Choroid plexus epithelial cell (primary cell): ENCODE measurements around the gene PNMA1.
A peak's percentile ranks its signal among the peaks of the same experiment; 100 is the strongest.

Source experiments
- DNase-seq: peaks from one replicate; pipeline ENCODE4 v3.0.0-alpha.2; 2010; ENCODE audit warnings: low read depth
- H3K4me3 ChIP-seq: 2 replicates; pipeline ENCODE4 v1.5.1; 2011; ENCODE audit warnings: low read depth, mild to moderate bottlenecking, control low read depth, low read length, moderate library complexity
- TF ChIP-seq, protein P1 (sequence below): conservative IDR thresholded peaks from 2 replicates; pipeline ENCODE4 v1.5.1; 2011; ENCODE audit warnings: low read depth, mild to moderate bottlenecking, control low read depth, inconsistent platforms, low read length, moderate library complexity

Gene PNMA1

DNA sequence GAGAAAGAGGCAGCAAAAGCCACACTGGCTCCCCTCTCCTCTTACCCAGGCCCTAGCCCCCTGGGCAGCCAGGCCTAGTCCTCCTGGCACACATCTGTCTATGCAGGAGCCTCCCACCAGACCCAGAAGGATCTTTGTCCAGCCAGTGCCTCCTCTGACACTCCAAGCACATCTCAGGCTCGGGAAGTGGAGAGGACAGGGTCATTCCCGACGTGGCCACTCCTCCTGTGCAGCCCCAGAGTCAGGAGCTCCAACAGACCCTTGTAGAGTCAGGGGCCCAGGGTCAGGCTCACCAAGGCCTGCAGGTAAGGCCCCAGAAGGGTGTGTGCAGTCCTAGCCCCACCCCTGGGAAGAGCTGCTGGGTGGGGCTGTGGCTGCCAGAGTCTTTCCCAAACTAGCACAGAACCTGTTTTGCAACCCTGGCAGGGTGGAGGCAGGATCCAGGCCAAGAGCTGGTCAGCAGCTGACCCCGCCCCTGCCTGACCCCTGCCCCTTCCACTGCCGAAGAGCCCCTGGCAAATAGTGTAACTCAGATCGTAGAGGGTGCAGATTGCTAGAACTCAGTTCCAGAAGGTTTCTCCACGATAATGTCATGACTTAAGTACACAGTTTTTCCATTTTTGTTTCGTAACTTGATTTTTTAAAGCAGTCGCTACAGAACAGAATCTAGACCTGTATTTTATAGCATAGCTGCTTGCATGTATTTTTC lies 26.6 kb upstream of the PNMA1 start:
- H3K4me3 ChIP-seq = no peak overlapping the region
- DNase-seq = peak; percentile 54
- TF ChIP-seq, protein P1, sequence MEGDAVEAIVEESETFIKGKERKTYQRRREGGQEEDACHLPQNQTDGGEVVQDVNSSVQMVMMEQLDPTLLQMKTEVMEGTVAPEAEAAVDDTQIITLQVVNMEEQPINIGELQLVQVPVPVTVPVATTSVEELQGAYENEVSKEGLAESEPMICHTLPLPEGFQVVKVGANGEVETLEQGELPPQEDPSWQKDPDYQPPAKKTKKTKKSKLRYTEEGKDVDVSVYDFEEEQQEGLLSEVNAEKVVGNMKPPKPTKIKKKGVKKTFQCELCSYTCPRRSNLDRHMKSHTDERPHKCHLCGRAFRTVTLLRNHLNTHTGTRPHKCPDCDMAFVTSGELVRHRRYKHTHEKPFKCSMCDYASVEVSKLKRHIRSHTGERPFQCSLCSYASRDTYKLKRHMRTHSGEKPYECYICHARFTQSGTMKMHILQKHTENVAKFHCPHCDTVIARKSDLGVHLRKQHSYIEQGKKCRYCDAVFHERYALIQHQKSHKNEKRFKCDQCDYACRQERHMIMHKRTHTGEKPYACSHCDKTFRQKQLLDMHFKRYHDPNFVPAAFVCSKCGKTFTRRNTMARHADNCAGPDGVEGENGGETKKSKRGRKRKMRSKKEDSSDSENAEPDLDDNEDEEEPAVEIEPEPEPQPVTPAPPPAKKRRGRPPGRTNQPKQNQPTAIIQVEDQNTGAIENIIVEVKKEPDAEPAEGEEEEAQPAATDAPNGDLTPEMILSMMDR = no peak

DNA sequence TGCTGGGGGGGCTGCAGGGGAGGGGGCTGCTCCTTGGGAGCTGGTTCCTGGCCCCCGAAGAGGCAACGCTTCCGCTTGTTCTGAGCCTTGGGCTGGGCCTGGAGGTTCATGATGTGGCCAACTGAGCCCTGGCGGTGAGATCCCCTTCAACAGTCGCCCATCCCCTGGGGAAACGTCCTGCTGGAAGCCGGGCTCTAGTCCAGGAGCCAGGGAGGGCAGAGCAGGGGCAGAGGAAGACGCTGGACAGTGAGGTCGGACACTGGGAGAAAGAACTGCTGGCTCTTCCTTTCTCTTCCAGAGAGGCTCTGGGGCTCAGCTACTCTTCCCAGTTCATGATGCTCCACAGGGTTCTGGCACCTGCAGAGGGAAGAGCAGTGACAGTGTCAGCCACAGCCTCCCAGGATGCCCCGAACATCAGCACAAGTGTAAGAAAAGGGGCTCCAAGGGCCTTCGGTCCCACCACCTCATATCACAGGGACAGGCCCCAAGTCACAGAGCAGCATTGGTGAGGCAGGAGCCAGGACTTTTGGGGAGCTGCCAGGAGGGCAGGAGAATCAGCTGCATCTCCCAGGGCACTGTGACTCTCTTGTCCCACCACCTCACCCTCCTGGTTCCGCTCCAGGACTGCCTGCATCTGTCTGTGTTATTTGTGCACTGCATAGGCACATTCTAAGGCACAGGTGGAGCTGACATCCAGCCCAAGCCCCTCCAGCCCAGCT lies 25.9 kb upstream of the PNMA1 start:
- no peak overlapping the region for H3K4me3 ChIP-seq
- TF ChIP-seq, protein P1 = no peak
- no peak for DNase-seq

DNA sequence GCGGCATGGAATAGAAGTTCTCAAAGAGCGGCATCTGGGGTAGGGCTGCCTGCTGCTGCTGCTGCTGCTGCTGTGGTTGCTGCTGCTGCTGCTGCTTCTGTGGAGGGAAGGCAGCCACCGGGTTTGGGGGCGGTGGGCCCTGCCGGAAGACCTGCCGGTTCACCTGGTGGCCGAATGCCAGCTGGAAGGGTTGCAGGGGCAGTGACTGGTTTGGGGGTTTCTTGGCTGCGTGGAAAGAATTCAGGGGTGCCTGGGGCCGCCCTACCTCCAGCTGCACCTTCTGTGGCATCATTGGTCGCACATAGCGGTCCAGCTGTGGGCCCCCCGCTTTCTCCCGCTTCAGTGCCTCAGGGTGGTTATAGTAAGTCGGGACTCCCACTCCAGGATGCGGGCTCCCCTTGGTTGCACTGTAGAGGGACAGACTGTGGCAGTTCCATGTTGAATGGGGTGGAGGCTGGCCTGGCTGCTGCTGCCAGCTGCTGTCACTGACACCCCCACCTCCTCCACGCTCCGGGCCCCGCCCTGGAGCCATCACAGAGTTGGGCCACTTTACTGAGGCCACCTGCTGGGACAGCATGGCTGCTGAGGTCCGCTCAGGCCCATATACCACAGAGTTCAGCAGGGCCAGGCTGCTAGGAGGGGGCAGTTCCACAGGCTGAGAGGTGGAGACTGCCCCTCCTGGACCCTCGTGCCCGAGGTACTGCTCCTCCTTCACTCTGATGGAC lies 25.2 kb upstream of the PNMA1 start:
- H3K4me3 ChIP-seq = no peak overlapping the region
- TF ChIP-seq, protein P1 = no peak
- no peak for DNase-seq

DNA sequence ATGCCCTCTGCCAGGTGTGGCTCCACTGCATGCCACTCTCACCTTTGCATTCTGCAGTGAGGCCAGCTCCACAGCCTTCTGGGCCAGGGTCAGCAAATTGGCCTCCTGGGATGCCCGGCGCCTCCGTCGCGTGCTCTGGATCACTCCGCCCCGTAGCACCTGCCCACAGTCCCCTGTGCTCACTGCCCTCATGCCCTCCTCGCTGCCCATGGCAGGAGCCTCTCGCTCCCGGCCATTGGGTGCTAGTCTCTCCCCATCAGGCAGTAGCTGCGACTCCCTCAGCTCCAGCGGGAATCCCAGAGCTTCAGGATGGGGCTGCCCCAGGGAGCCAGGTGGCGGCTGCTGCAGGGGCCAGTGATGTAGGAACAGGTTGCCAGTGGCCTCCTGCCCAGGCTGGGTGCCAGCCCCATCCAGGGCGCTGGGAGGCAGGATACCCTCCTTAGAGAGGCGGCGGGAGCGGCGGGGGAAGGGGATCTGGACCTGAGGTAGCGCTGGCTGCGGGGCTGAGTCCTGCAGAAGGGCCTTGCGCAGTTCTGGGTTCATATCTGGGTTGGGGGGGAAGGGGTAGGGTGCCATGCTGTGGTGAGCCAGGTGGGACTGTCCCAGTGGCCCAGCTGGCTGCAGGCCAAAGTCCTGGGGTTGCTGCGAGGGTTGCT lies 24.5 kb upstream of the PNMA1 start:
- TF ChIP-seq, protein P1 = no peak
- DNase-seq = no peak

DNA sequence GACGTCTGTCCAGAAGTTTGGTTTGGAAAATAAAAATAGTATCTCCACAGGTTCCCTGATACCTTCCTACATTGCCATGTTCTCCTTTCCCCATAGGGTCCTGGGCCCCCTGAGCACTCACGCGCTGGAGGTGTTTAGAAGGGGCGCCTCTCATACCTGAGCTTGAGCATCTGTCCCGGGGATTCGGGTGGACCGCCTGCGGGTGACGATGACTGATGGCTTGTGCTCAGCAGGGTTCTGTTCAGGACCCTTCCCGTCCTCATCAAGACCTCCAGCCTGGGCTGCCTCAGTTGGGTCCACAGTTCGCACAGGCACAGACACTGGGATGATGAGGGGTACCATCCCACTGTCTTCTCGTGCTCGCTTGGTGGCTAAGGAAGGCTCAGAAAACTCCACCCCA lies 22.7 kb upstream of the PNMA1 start:
- no peak for DNase-seq
- TF ChIP-seq, protein P1 = no peak

More for the DNA sequence above, 24.5 kb upstream of the PNMA1 start:
- no peak overlapping the region for H3K4me3 ChIP-seq

DNA sequence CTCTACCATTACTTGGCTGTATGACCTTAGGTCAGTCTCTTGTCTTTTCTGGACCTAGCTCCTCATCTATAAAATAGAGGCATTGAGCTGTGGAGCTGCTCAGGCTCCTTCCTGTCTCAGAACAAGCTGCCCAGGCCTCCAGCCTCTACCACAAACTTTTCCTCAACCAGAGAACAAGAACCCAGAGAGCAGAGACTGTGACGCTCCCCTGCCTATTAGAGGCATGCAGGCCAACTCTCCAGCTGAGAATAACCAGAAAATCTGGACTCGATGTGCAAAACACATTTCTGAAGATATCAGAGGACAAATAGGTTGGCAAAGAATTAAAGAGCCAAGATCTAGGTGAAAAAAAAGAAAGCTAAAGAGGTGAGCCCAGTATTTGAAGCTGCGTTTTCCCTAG lies 17.8 kb upstream of the PNMA1 start:
- DNase-seq = no peak
- no peak overlapping the region for H3K4me3 ChIP-seq
- TF ChIP-seq, protein P1 = no peak

More for the DNA sequence above, 22.7 kb upstream of the PNMA1 start:
- H3K4me3 ChIP-seq = no peak overlapping the region
